Left ventricle myocardium superior (tissue), 1 donor: ENCODE measurements around the gene RAB18. TPM values are rescaled to one million over a fixed set of nuclear protein-coding genes. Genes with fewer than 3 reads are reported as not detected.
"Not testable (repeated sequence)": the region's sequence is repeated elsewhere in the genome, so short reads cannot be mapped to it uniquely, and the experiment has no call there.

Experiments
- ATAC-seq: fragments of 200-7000 bp; cut with Tn5 transposase; one replicate; pipeline ENCODE4 v1.9.1; 2020; ENCODE audit warnings: mild to moderate bottlenecking, moderate library complexity
- DNase-seq: peaks from one replicate; pipeline ENCODE4 v3.0.0-alpha.2; 2020
- intact Hi-C: fragments of 100-400 bp; cut with micrococcal nuclease; formaldehyde crosslinking; loops from one replicate; pipeline ENCODE4 v1.11.0; 2022
- long read RNA-seq: library from polyadenylated mRNA; unstranded; transcript quantifications from one replicate; pipeline ENCODE4 v2.0.0, GENCODE V29; 2021
- total RNA-seq: library from RNA; stranded (reverse); fragmentation: NEBNext Ultra II Directional; extraction: Animal tissue kit (Norgen Biotek cat#: 25700); gene quantifications from one replicate; pipeline ENCODE4 v1.2.1, GENCODE V29; 2021
- donor health status: DM: no; HTN: yes; CAD: no; lungs with severe emphysema.

Gene RAB18
- 124 TPM for total RNA-seq
- long read RNA-seq, full-length matches to known transcripts: 96 of 103 reads
- long read RNA-seq, partial matches to known transcripts: 1 of 103 reads
- long read RNA-seq, other reads (novel, unspliced or antisense): 6 of 103 reads

- DNase-seq (peak; percentile 99), ATAC-seq (peak; percentile 98)
- intact Hi-C loops: no loop called here
Observed at GRCh38 chr10:27504007-27504807, at the start of gene RAB18. RAB18 (plus strand) TSS chr10:27504304; CDS start chr10:27504370, 66 bp downstream.

GRCh38 chr10:27454837-27455236, 49.3 kb upstream of the RAB18 start:
- intact Hi-C loops: no loop called here
- ATAC-seq (no peak), DNase-seq (no peak)

GRCh38 chr10:27457261-27457945, 46.7 kb upstream of the RAB18 start:
- intact Hi-C loops: no loop called here
- no peak for DNase-seq
- no peak for ATAC-seq

GRCh38 chr10:27457966-27458365, 46.1 kb upstream of the RAB18 start:
- intact Hi-C loops: no loop called here
- no peak for DNase-seq
- no peak for ATAC-seq

GRCh38 chr10:27461312-27461711, 42.8 kb upstream of the RAB18 start:
- intact Hi-C loops: no loop called here
- ATAC-seq: no peak
- no peak for DNase-seq

- no peak for ATAC-seq
- intact Hi-C loops: no loop called here
- DNase-seq: no peak
Observed at GRCh38 chr10:27463961-27464360, 40.1 kb upstream of the RAB18 start.

- intact Hi-C loops: no loop called here
- DNase-seq (no peak), ATAC-seq (no peak)
Observed at GRCh38 chr10:27464993-27465392, 39.1 kb upstream of the RAB18 start.

- intact Hi-C loops, DNase-seq, ATAC-seq: not testable (repeated sequence)
Observed at GRCh38 chr10:27465596-27465995, 38.5 kb upstream of the RAB18 start.

- ATAC-seq: no peak
- intact Hi-C loops: no loop called here
- DNase-seq: no peak
Observed at GRCh38 chr10:27470885-27471284, 33.2 kb upstream of the RAB18 start.

GRCh38 chr10:27474741-27475140, 29.4 kb upstream of the RAB18 start:
- intact Hi-C loops: no loop called here
- DNase-seq (no peak), ATAC-seq (no peak)

GRCh38 chr10:27479016-27479415, 25.1 kb upstream of the RAB18 start:
- no peak for DNase-seq
- no peak for ATAC-seq
- intact Hi-C loops: no loop called here

GRCh38 chr10:27481486-27481885, 22.6 kb upstream of the RAB18 start:
- no peak for DNase-seq
- intact Hi-C loops: no loop called here
- no peak for ATAC-seq

GRCh38 chr10:27482984-27483956, 20.8 kb upstream of the RAB18 start:
- no peak for DNase-seq
- no peak for ATAC-seq
- intact Hi-C loops: no loop called here

- intact Hi-C loops: no loop called here
- no peak for ATAC-seq
Observed at GRCh38 chr10:27485368-27485767, 18.7 kb upstream of the RAB18 start.

GRCh38 chr10:27485986-27486385, 18.1 kb upstream of the RAB18 start:
- intact Hi-C loops: no loop called here

More at GRCh38 chr10:27485368-27485767, 18.7 kb upstream of the RAB18 start:
- no peak for DNase-seq

GRCh38 chr10:27490807-27491206, 13.3 kb upstream of the RAB18 start:
- no peak for ATAC-seq
- intact Hi-C loops: no loop called here
- DNase-seq: no peak

More at GRCh38 chr10:27485986-27486385, 18.1 kb upstream of the RAB18 start:
- DNase-seq: no peak
- no peak for ATAC-seq

- intact Hi-C loops: no loop called here
- ATAC-seq: no peak
- no peak for DNase-seq
Observed at GRCh38 chr10:27494116-27494805, 9.8 kb upstream of the RAB18 start.

- intact Hi-C loops: no loop called here
- DNase-seq (no peak), ATAC-seq (no peak)
Observed at GRCh38 chr10:27496137-27496536, 8.0 kb upstream of the RAB18 start.

GRCh38 chr10:27500096-27500495, 4.0 kb upstream of the RAB18 start:
- ATAC-seq (no peak), DNase-seq (no peak)
- intact Hi-C loops: no loop called here
